ENCODE measurements around the gene ATP11A. TPM values are rescaled to one million over a fixed set of nuclear protein-coding genes. Genes with fewer than 3 reads are reported as not detected.

The ATP11A gene
- total RNA-seq, 1 experiment from 2014 or later: 8.7 TPM

DNA sequence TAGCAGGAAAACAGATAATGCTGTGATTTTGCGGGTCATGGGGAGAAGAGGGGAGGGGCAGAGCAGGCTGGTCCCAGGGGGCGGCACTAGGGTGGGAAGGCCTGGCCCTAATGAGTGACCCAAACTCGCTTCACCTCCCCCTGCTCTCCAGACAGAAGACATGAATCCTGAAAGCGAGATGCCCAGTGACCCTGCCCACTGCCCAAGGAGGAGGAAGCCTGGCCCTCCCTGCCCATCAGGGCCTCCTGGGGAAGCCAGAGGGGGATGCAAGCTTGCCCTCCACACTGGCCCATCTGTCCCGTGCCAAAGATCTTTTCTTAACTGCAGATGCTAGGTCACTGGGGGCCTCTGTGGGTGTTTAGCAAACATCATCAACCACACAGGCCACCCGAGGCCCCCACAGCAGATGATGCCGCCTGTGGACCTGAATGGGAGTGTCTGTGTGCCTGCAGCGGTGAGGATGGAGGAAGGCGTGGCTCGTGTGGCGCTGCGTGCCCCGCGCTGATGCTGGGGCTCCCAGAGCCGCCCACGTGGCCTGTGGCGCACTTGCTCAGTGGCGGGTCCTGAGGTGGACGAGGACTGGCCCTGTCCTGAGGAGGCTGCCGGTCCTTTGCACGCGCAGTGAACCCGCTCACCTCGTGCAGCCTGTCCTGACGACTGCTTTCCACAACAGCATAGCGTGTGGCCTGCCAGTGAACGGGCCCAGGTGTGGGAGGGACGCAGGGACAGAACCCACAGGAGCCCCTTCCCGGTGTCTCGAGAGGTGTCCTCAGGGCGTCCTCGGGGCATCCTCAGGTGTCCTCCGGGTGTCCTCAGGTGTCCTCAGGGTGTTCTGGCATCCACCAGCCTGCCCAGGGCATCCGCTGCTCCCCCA is 198.6 kb downstream of the ATP11A start:
- Histone ChIP-seq H3K9ac (ENCODE audit: low read length) (no peak overlapping the region), H3K9me2 (replicated peaks; ENCODE audit: low read length) (no peaks in the 10 kb centered on the region), H3K27ac (ENCODE audit: low read length) (no peak overlapping the region), H2AFZ (ENCODE audit: low read length) (no peak overlapping the region), H3K79me2 (ENCODE audit: low read length) (no peaks in the 10 kb centered on the region), H4K20me1 (ENCODE audit: low read length) (no peaks in the 10 kb centered on the region), H3K4me1 (ENCODE audit: insufficient read depth, low read length) (peaks cover 6% of the 10 kb centered on the region), H3K4me2 (ENCODE audit: low read length) (no peak overlapping the region), H3K4me3 (ENCODE audit: low read length) (no peak overlapping the region), H3K27me3 (ENCODE audit: low read length) (no peaks in the 10 kb centered on the region), H3F3A (ENCODE audit: low read length, unreplicated experiment) (no peaks in the 10 kb centered on the region), H3K9me3 (ENCODE audit: low read length) (no peaks in the 10 kb centered on the region), H3K36me3 (ENCODE audit: low read depth, low read length) (no peaks in the 10 kb centered on the region)
- ATAC-seq (no peak), DNase-seq (no peak)
- CTCF ChIA-PET: no interaction called here
- POLR2A ChIA-PET (ENCODE audit: unreplicated experiment): no interaction called here
- intact Hi-C loops (cut with micrococcal nuclease): loop anchor here (5.0 to 10.0 kb wide), 2 partner anchors 44 to 194 kb away; partner anchors contain the start of gene ATP11A
- BruUV-seq (replicated peaks): no TSS peak
- TF ChIP-seq, protein P1, sequence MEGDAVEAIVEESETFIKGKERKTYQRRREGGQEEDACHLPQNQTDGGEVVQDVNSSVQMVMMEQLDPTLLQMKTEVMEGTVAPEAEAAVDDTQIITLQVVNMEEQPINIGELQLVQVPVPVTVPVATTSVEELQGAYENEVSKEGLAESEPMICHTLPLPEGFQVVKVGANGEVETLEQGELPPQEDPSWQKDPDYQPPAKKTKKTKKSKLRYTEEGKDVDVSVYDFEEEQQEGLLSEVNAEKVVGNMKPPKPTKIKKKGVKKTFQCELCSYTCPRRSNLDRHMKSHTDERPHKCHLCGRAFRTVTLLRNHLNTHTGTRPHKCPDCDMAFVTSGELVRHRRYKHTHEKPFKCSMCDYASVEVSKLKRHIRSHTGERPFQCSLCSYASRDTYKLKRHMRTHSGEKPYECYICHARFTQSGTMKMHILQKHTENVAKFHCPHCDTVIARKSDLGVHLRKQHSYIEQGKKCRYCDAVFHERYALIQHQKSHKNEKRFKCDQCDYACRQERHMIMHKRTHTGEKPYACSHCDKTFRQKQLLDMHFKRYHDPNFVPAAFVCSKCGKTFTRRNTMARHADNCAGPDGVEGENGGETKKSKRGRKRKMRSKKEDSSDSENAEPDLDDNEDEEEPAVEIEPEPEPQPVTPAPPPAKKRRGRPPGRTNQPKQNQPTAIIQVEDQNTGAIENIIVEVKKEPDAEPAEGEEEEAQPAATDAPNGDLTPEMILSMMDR (conservative IDR thresholded peaks at IDR 0.05; ENCODE audit: low read depth, low read length): no peak
- TF ChIP-seq EZH2phosphoT487 (IDR thresholded peaks at IDR 0.05; ENCODE audit: borderline replicate concordance, low read length) (no peak), EZH2 (IDR thresholded peaks at IDR 0.05; ENCODE audit: low read length, unreplicated experiment) (no peak)

DNA sequence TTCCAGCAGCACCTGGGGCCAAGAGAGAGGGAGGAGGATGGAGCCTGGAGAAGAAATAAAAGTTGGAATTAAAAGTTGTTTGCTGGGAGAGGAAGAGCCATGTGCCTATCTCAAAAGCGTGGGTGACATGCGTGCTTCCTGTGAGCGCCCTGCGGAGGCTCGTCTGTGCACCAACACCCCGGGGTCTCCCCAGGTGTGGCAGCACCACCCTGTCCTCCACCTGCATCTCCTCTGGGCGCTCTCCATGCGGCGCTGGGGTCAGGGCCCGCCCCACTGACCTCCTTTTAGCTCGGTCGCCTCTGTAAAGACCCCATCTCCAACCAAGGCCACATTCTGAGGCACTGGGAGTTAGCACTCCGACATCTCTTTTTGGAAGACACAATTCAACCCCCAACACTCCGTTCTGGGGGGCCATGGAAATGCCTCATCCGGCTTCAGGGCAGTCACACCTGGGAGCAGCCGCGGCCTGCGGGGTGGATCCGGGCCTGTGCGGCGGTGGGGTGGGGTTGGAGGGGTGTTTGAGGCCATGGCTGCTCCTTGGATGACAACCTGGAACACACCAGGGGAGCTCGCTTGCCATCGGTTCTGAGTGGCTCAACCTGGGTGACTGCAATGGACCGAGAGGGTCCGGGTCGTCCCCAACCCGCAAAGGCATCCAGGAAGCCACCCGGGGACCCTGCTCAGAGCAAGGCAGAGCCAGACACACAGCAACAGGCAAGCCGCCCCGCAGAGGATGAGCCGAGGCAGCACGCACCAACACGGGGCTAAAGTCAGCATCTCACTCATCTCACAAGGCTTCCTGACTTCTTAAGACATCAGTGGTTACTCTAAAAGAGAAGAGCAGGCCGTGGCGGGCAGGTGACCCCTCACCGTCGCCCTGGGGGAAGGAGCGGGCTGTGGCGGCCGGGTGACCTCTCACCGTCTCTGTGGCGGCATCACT is 199.8 kb downstream of the ATP11A start:
- TF ChIP-seq EZH2 (IDR thresholded peaks at IDR 0.05; ENCODE audit: low read length, unreplicated experiment) (no peak), EZH2phosphoT487 (IDR thresholded peaks at IDR 0.05; ENCODE audit: borderline replicate concordance, low read length) (no peak)
- TF ChIP-seq, protein P1 (conservative IDR thresholded peaks at IDR 0.05; ENCODE audit: low read depth, low read length): no peak
- Histone ChIP-seq H4K20me1 (ENCODE audit: low read length) (no peaks in the 10 kb centered on the region), H3K36me3 (ENCODE audit: low read depth, low read length) (no peaks in the 10 kb centered on the region), H2AFZ (ENCODE audit: low read length) (no peak overlapping the region), H3K9ac (ENCODE audit: low read length) (no peak overlapping the region), H3K9me3 (ENCODE audit: low read length) (no peaks in the 10 kb centered on the region), H3F3A (ENCODE audit: low read length, unreplicated experiment) (no peaks in the 10 kb centered on the region), H3K27ac (ENCODE audit: low read length) (no peak overlapping the region), H3K79me2 (ENCODE audit: low read length) (no peaks in the 10 kb centered on the region), H3K4me2 (ENCODE audit: low read length) (no peak overlapping the region), H3K27me3 (ENCODE audit: low read length) (peaks cover 2% of the 10 kb centered on the region; the same call in 1 of the 2 replicates), H3K4me1 (ENCODE audit: insufficient read depth, low read length) (peaks cover 6% of the 10 kb centered on the region), H3K9me2 (replicated peaks; ENCODE audit: low read length) (no peaks in the 10 kb centered on the region), H3K4me3 (ENCODE audit: low read length) (no peak overlapping the region)
- BruUV-seq (replicated peaks): no TSS peak
- ATAC-seq: no peak
- intact Hi-C loops (cut with micrococcal nuclease): loop anchor here (5.0 to 10.0 kb wide), 2 partner anchors 43 to 195 kb away; partner anchors contain the start of gene ATP11A
- POLR2A ChIA-PET (ENCODE audit: unreplicated experiment): no interaction called here
- CTCF ChIA-PET: no interaction called here
- no peak for DNase-seq
